NCI-H2227 (cell line): ENCODE measurements around the gene CACNA1E.
"Not testable (repeated sequence)": the region's sequence is repeated elsewhere in the genome, so short reads cannot be mapped to it uniquely, and the experiment has no call there.

Experiments used
- DNase-seq: peaks from one replicate; lab custom pipeline; 2025; ENCODE audit not compliant: unreplicated experiment; lab: John Stamatoyannopoulos, UW

Gene CACNA1E

DNA sequence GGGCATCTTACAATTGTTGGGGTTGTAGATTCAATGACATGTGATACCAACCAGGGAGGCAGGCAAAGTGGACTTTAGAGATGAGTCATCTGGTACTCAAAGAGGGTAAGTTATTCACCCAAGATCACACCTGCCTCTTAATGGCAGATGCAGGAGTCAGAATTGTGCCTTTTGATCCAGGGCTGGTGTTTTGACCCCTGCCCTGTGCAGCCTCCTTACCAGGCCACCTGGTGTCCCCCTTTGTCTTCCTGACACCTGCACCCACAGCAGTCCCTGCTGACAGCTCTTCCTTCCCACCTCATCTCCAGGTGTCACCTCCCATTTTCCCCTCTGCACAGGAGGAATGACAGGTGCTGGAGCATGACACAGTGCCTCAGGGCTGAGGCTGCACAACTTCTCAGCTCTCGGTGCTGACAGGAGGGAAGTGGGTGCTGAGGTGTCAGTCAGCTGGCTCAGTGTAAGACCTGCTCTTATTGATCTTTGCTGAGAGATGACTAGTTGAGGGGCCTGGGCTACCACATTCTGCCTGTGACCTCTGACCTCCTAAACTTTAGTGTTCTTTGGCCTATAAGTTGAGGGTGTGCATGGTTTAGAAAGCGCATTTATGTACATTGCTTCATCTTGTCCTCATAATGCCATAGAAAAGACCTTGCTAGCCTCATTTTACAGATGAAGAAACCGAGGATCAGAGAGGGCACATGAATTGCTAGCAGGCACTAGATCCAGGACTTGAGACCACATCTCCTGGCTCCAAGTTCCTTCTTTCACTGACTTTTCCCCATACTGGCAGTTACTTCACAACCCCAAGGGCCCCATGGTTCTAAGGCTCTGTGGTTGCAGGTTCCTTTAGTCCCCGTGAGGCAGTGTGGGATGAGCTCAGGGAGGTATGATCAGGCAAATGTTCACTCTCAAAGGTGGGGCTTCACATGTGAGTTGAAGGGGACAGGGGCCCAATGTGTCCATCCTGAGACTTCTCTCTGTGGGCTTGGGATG lies 31.3 kb downstream of the CACNA1E start:
- peak; percentile 52 for DNase-seq

DNA sequence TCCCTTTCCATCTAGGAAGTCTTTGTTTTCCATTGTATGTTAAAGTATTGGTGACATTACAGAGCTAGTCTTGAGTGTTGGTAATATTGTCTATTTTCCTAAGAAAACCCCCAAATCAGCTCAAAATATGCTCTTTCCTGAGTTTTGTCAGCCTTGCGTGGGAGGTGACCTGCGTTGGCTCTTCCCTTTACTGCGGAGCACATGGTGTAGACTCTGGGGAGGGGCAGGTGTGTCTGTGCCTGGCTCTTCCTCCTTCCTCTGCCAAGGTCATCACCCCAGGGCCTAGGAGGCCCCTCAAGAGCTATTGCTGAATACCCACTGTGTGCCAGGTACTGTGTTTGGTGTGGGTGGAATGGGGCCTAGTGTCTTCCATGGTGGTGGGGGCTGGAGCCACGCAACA lies 33.4 kb downstream of the CACNA1E start:
- no peak for DNase-seq

DNA sequence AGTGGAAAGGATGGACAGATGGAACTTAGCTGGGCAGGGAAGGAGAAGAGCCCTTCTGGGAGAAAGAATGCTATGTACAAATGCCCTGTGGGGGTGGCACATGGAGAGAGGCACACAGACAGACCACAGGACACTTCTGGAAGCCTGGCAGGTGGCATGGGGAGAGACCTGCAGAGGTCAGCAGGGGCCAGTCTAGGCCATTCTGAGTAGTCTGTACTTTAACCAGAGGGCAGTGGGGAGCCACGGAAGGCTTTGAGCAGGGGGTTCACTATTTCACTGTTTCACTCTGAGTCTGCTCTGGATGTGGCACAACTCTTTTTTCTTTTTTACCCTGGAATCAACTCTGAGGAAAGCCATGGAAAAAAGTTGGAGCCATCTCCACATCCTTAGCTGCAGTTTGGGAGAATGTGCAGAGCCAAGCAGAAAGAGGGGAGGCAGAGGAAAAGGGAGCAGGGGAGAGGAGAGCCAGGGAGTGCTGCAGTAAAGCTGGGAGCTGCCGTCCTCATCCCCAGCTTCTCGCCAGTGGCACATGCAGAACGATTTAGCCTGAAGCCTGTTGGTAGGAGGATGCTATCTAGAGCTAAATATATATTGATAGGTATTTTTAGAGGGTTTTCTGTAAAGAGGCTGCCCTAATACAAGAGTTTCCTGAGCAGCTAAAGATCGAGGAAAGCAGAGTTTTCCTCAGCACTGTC lies 34.0 kb downstream of the CACNA1E start:
- DNase-seq: no peak

GRCh38 chr1:181518152-181518551 lies 34.8 kb downstream of the CACNA1E start:
- DNase-seq: no peak

- no peak for DNase-seq
Measured at GRCh38 chr1:181522864-181523263, 39.5 kb downstream of the CACNA1E start.

- no peak for DNase-seq
Measured at GRCh38 chr1:181525104-181525721, 41.9 kb downstream of the CACNA1E start.

DNA sequence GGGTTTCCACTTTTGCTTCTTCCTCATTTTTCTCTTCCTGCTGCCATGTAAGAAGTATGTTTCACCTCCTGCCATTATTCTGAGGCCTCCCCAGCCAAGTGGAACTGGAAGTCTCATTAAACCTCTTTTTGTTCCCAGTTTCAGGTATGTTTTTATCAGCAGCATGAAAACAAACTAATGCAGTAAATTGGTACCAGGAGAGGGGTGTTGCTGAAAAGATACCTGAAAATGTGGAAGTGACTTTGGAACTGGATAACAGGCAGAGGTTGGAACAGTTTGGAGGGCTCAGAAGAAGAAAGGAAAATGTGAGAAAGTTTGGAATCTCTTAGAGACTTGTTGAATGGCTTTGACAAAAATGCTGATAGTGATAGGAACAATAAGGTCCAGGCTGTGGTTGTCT lies 44.9 kb downstream of the CACNA1E start:
- not testable (repeated sequence) for DNase-seq

- DNase-seq: no peak
Measured at GRCh38 chr1:181531441-181531840, 48.1 kb downstream of the CACNA1E start.

- DNase-seq: no peak
Measured at GRCh38 chr1:181531951-181532600, 48.8 kb downstream of the CACNA1E start.

GRCh38 chr1:181538836-181539235 lies 55.5 kb downstream of the CACNA1E start:
- DNase-seq: no peak

DNA sequence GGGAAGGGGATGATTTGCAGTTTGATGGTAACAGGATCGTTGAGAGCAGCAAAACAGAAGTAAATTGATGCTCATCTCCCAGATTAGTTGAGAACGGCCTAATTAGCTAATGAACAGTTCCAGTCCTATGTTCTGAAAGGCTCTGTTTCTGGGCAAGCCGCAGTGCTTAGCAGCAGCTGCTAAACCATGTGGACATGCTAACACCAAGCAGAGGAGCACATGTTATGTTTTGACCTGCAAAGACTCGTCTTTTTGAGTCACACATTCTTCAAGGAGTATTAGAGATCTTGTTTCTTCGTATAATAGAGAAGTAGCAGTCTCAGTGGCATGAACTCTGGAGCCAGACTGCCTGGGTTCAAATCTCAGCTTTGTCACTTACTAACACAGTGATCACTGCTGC lies 58.1 kb downstream of the CACNA1E start:
- no peak for DNase-seq

- DNase-seq: no peak
Measured at GRCh38 chr1:181541947-181542346, 58.6 kb downstream of the CACNA1E start.

- DNase-seq: not testable (repeated sequence)
Measured at GRCh38 chr1:181542406-181542805, 59.1 kb downstream of the CACNA1E start.

GRCh38 chr1:181545395-181545794 lies 62.1 kb downstream of the CACNA1E start:
- DNase-seq: no peak

GRCh38 chr1:181548497-181548896 lies 65.2 kb downstream of the CACNA1E start:
- no peak for DNase-seq

GRCh38 chr1:181551249-181551648 lies 67.9 kb downstream of the CACNA1E start:
- peak; percentile 85 for DNase-seq

GRCh38 chr1:181551754-181552153 lies 68.4 kb downstream of the CACNA1E start:
- no peak for DNase-seq

DNA sequence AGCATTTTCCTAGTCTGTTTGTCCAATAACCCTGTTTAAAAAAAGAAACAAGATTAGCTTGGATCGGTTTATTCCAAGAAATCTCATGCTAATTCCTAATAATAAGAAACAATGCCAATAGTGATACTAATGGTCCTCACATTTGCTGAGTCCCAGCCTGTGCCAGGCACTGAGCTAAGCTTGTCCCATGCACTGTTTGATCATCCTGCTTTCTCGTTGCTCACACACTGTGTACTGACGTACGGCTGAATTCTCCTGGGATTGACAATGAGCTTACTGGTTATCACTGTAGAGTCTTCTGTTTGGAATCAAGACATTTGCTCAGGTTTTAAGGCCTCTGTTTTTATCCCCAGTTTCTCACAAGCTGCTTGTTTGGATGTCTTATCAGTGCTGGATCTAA lies 71.1 kb downstream of the CACNA1E start:
- DNase-seq: no peak

GRCh38 chr1:181556631-181557030 lies 73.3 kb downstream of the CACNA1E start:
- DNase-seq: no peak

DNA sequence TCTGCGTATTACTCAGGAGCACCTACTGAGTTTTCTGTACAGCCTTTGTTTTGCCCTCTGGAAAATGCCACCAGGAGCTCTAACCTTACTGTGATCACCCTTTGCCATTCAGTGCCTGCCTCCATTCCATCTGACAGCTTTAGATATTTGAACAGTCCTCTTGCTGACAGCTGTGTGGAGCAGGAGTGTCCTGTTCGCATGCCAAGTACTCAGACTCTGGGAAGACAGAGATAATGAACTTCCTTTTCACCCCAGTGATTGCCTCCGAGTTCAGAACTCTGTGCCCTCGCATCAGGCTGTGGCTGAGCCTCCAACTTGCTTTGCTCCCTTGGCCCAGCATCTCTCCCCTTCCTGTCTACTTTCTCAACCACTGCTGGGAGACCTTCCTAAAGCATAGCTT lies 74.0 kb downstream of the CACNA1E start:
- no peak for DNase-seq

DNA sequence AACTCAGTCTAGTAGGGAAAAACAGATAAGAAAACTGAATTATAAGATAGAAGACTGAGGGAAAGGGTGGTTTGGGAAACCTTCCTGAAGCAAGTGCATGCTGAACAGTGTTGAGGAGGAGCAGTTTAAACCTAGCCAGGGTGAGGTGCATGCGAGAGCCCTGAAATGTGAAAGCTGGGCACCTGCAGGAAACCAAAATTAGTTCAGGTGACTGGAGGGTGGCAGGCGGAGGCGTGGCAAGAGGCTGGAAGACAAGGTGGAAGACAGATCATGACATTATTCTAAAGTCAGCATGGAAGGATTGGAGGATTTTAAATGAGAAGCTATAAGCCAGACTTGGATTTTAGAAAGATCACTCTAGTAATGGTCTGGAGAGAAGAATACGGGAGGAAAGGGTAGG lies 75.1 kb downstream of the CACNA1E start:
- DNase-seq: no peak
